ENCODE measurements around the gene SMIM5.
"Not testable (repeated sequence)": the region's sequence is repeated elsewhere in the genome, so short reads cannot be mapped to it uniquely, and the experiment has no call there.

SMIM5 gene

DNA sequence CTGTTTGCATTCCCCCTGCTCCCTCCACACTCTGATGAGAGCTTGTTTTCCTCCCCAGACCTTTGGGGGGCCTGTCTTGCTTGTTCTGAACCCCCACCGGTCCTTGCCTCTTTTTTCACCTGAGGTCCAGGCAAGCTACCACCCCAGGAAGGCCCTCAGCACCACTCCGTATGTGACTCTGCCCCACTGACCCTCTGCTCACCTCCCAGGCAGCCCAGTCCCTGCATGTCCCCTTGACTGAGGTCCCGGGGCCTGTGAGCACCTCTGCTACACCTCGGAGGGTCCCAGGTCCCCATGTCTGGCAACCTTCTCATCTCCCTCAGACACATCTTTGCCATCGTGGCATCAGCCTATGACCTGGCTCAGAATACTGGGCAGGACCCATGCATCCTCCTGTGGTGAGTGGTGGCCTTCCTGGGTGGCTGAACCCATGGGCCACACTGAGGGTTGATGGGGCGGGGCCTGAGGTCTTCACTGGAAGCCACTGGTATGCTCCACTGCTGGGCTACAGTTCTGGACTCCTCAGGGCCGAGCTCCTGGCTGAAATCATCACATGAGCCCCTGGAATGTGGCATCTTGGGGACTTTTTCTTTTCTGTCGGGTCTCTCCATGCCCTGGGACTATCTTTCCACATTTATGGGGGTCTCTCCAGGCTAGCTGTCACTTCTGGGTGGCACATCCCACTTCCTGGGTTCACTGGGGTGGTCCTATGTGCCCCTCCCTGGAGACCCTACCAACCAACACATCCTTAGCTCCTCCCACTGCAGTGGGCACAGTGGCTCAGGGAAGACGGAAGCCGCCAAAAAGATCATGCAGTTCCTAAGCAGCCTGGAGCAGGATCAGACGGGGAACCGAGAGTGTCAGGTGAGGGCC lies 42.1 kb upstream of the SMIM5 start:
- peak overlapping the region; percentile 92 to 98 (median 96) for H3K4me2 ChIP-seq
- peak overlapping the region in 8 of 10 experiments; percentile 67 to 99 (median 93); a peak in 9 of 20 replicates for H3K4me3 ChIP-seq
- H3K27me3 ChIP-seq = no peaks in the 10 kb centered on the region
- peaks cover 8 to 68% (median 59%) of the 10 kb centered on the region in 11 experiments; a peak in 21 of 22 replicates for H4K20me1 ChIP-seq
- H3K36me3 ChIP-seq = peaks cover 11 to 60% (median 41%) of the 10 kb centered on the region in 11 experiments; a peak in 21 of 22 replicates
- H3K4me1 ChIP-seq = peaks cover 28 to 50% (median 35%) of the 10 kb centered on the region in 10 experiments
- TF ChIP-seq Cebpa-rat (IDR thresholded peaks at IDR 0.05) = no peak
- peak overlapping the region; percentile 78 to 100 (median 97); a peak in 19 of 22 replicates for H3K9ac ChIP-seq
- H3K27ac ChIP-seq = peak overlapping the region in 5 of 11 experiments; percentile 12 to 66 (median 60); a peak in 5 of 22 replicates
- no peaks in the 10 kb centered on the region; a peak in 1 of 22 replicates for H3K9me3 ChIP-seq (replicated peaks in 1 of 11)

DNA sequence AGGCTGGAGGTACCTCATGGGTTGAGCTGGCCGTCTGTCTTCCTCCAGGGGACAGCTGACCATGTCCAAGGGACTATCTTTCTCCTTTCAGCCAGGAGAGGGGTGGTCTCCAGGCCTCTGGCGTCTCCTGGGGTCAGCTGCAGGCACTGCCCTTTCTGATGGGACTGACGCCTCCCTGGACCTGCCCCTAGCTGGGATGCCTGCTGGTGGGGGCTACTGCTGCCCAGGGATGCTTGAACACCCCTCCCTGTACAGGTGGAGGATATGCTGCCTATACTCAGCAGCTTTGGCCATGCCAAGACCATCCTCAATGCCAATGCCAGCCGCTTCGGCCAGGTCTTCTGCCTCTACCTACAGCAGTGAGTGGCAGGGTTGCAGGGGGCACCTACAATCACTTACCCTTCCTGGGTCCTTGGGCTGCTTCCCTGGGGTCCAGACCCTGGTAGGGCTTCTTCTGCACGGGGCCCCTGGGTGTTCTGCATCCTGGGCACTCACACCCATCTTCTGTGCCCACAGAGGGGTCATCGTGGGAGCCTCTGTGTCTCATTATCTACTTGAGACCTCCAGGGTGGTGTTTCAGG lies 41.4 kb upstream of the SMIM5 start:
- Histone ChIP-seq H4K20me1 (peaks cover 8 to 75% (median 67%) of the 10 kb centered on the region in 11 experiments; a peak in 21 of 22 replicates), H3K4me1 (peaks cover 26 to 45% (median 34%) of the 10 kb centered on the region in 10 experiments), H3K27ac (0 out of 22 replicates have a peak overlapping the region, but pooled peaks of 1 of the 11 experiments have one; percentile 15), H3K9ac (peak overlapping the region in 4 of 11 experiments; percentile 5 to 99 (median 88); a peak in 5 of 22 replicates), H3K4me3 (no peak overlapping the region), H3K36me3 (peaks cover 11 to 67% (median 43%) of the 10 kb centered on the region in 11 experiments; a peak in 21 of 22 replicates), H3K9me3 (replicated peaks in 1 of 11) (no peaks in the 10 kb centered on the region), H3K4me2 (peak overlapping the region in 4 of 11 experiments; percentile 96 to 98 (median 97); a peak in 3 of 22 replicates), H3K27me3 (no peaks in the 10 kb centered on the region)
- no peak for TF ChIP-seq Cebpa-rat (IDR thresholded peaks at IDR 0.05)

DNA sequence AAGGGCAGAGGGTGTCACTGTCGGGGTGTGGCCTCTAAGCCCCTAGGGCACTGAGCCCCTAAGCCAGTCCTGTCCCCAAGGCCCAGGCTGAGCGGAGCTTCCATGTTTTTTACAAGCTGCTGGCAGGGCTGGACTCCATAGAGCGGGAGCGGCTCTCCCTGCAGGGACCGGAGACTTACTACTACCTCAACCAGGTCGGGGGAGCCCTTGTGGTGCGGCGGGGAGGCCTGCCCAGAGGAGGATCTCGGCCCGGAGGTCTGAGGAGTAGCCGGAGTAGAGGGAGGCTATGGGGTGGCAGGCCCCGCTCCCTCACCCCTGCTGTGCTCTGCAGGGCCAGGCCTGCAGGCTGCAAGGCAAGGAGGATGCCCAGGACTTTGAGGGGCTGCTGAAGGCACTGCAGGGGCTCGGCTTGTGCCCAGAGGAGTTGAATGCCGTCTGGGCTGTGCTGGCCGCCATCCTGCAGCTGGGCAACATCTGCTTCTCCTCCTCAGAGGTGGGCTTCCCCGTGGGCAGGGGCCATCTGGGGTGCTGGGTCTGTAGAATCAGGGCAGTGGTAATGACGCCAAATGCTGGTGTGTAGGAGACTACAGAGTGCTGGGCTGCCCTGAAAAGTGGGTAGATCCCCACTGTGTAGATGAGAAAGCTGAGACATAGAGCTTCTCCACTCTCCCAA lies 40.8 kb upstream of the SMIM5 start:
- H3K4me3 ChIP-seq = no peak overlapping the region
- H3K27me3 ChIP-seq = no peaks in the 10 kb centered on the region
- TF ChIP-seq Cebpa-rat (IDR thresholded peaks at IDR 0.05) = no peak
- H3K36me3 ChIP-seq = peaks cover 11 to 74% (median 43%) of the 10 kb centered on the region in 11 experiments; a peak in 21 of 22 replicates
- peak overlapping the region in 3 of 11 experiments; percentile 5 to 38 (median 18); a peak in 3 of 22 replicates for H3K9ac ChIP-seq
- peaks cover 20 to 39% (median 27%) of the 10 kb centered on the region in 10 experiments for H3K4me1 ChIP-seq
- H3K27ac ChIP-seq = no peak overlapping the region; a peak in 2 of 22 replicates
- H3K9me3 ChIP-seq (replicated peaks in 1 of 11) = no peaks in the 10 kb centered on the region
- H4K20me1 ChIP-seq = peaks cover 8 to 82% (median 71%) of the 10 kb centered on the region in 11 experiments; a peak in 21 of 22 replicates
- H3K4me2 ChIP-seq = no peak overlapping the region

DNA sequence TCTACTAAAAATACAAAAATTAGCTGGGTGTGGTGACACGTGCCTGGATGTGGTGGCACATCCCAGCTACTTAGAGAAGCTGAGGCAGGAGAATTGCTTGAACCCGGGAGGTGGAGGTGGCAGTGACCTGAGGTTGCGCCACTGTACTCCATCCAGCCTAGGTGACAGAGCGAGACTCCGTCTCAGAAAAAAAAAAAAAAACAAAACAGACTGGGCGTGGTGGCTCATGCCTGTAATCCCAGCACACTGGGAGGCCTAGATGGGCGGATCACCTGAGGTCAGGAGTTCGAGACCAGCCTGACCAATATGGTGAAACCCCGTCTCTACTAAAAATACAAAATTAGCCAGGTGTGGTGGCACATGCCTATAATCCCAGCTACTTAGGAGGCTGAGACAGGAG lies 39.8 kb upstream of the SMIM5 start:
- not testable (repeated sequence) for H3K4me3 ChIP-seq; H3K4me2 ChIP-seq; H3K27ac ChIP-seq; H3K9me3 ChIP-seq (replicated peaks in 1 of 11); H3K27me3 ChIP-seq; H3K9ac ChIP-seq
- peaks cover 11 to 75% (median 43%) of the 10 kb centered on the region in 11 experiments; a peak in 21 of 22 replicates for H3K36me3 ChIP-seq
- peaks cover 17 to 34% (median 22%) of the 10 kb centered on the region in 10 experiments for H3K4me1 ChIP-seq
- peaks cover 8 to 84% (median 71%) of the 10 kb centered on the region in 11 experiments; a peak in 21 of 22 replicates for H4K20me1 ChIP-seq

DNA sequence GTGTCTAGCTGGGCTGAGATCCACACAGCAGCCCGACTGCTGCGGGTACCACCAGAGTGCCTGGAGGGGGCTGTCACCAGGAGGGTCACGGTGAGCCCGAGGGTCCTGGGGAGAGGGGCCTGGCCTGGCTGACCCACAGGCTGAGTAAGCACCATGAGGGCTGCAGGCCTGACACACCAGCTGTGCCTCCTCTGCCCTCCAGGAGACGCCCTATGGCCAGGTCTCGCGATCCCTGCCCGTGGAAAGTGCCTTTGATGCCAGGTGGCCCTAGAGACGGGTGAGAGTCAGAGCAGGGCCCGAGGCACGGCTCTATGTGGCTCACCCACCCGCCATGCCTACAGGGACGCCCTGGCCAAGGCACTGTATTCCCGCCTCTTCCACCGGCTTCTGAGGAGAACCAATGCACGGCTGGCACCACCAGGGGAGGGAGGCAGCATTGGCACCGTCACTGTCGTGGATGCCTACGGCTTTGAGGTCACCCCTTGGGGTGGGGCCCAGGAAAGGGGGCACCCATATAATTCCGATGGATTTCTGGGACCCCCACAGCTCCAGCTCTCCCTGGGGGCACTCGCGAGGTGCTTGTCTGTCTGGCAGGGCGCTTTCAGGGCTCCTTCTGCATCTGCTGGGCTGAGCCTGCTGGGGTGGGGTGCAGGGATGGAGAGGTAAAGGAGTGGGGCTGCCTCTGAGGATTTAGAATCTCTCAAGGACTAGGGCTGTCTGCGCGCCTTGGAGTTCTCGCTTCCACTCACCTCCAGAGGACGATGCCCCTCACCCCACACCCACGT lies 38.5 kb upstream of the SMIM5 start:
- no peaks in the 10 kb centered on the region for H3K9me3 ChIP-seq (replicated peaks in 1 of 11)
- H3K27ac ChIP-seq = peak overlapping the region in 1 of 11 experiments; percentile 15; a peak in 2 of 22 replicates
- H4K20me1 ChIP-seq = peaks cover 8 to 80% (median 71%) of the 10 kb centered on the region in 11 experiments; a peak in 21 of 22 replicates
- peaks cover 15 to 32% (median 20%) of the 10 kb centered on the region in 10 experiments for H3K4me1 ChIP-seq
- no peak overlapping the region for H3K4me3 ChIP-seq
- no peak for TF ChIP-seq Cebpa-rat (IDR thresholded peaks at IDR 0.05)
- H3K9ac ChIP-seq = peak overlapping the region in 3 of 11 experiments; percentile 16 to 27 (median 18); a peak in 1 of 22 replicates
- peaks cover 11 to 75% (median 43%) of the 10 kb centered on the region in 11 experiments; a peak in 21 of 22 replicates for H3K36me3 ChIP-seq
- H3K27me3 ChIP-seq = no peaks in the 10 kb centered on the region
- H3K4me2 ChIP-seq = no peak overlapping the region

DNA sequence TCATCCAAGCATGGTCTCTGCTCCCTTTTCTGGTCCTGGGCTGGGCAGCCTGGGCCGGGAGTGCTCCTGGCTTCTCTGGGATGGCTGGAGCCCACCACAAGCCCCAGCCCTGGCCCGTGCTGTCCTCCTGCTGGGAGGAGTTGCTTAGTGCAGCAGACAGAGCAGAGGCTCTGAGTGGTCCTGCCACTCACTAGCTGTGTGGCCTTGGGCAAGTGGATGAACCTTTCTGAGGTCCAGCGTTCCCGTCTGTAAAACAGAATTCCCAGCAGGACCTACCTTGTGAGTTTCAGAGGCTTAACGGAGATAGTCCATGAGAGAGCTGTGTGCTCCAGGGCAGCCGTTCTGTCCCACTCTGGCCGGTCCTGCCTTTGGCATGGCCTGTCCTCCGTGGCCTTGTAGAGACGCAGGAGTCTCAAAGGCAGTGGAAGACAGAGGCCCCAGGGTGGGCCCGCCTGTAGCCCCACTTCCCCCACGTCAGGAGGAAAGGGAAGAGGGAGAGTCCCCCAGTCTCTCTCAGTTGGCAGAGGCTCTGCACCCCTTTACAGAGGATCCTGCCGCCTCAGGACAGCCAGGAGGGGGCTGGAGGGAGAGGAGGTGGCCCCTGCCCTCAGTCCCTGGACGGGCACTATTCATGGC lies 37.8 kb upstream of the SMIM5 start:
- no peaks in the 10 kb centered on the region for H3K9me3 ChIP-seq (replicated peaks in 1 of 11)
- H3K27me3 ChIP-seq = no peaks in the 10 kb centered on the region
- H3K27ac ChIP-seq = peak overlapping the region in 1 of 11 experiments; percentile 15; a peak in 1 of 22 replicates
- H3K4me1 ChIP-seq = peaks cover 8 to 25% (median 12%) of the 10 kb centered on the region in 10 experiments
- peaks cover 8 to 73% (median 63%) of the 10 kb centered on the region in 11 experiments; a peak in 21 of 22 replicates for H4K20me1 ChIP-seq
- no peak overlapping the region for H3K4me3 ChIP-seq
- H3K36me3 ChIP-seq = peaks cover 11 to 68% (median 36%) of the 10 kb centered on the region in 11 experiments; a peak in 21 of 22 replicates
- peak overlapping the region in 4 of 11 experiments; percentile 1 to 43 (median 20); a peak in 4 of 22 replicates for H3K9ac ChIP-seq
- H3K4me2 ChIP-seq = no peak overlapping the region
- TF ChIP-seq Cebpa-rat (IDR thresholded peaks at IDR 0.05) = no peak

DNA sequence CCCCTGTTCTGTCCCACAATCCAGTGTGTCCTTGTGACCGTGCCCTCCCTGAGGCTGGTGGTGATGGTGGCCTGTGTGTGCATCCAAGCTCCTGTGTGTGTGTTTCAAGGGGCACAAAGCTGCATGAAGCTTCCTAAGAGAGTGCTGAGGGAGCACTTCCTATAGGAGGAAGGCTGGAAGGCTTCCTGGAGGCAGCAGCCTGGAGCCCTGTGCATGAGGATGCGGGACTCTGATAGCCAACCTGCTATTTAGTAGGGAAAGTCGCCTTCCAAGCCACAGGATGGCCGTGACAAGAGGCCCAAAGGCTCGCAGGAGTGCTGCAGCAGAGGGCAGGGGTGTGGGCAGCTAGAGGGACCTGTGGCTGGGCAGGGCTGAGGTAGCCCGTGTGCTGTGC lies 37.3 kb upstream of the SMIM5 start:
- no peaks in the 10 kb centered on the region for H3K27me3 ChIP-seq
- H3K27ac ChIP-seq = 0 out of 22 replicates have a peak overlapping the region, but pooled peaks of 1 of the 11 experiments have one; percentile 15
- no peak overlapping the region for H3K4me3 ChIP-seq
- H3K4me2 ChIP-seq = no peak overlapping the region
- H3K9me3 ChIP-seq (replicated peaks in 1 of 11) = no peaks in the 10 kb centered on the region
- H3K9ac ChIP-seq = peak overlapping the region in 3 of 11 experiments; percentile 19 to 43 (median 20); a peak in 2 of 22 replicates
- TF ChIP-seq Cebpa-rat (IDR thresholded peaks at IDR 0.05) = no peak
- peaks cover 3 to 19% (median 7%) of the 10 kb centered on the region in 10 experiments; a peak in 19 of 20 replicates for H3K4me1 ChIP-seq
- H3K36me3 ChIP-seq = peaks cover 11 to 63% (median 31%) of the 10 kb centered on the region in 11 experiments; a peak in 21 of 22 replicates
- H4K20me1 ChIP-seq = peaks cover 3 to 69% (median 58%) of the 10 kb centered on the region in 11 experiments; a peak in 21 of 22 replicates

All from BLaER1 treated with 17β-estradiol and CSF1 and Interleukin-3, amounts not matched to agents 10 nM and 100 nM (cell line).